K562 (cell line): ENCODE data around the gene SGMS1. TPM values are rescaled to one million over a fixed set of nuclear protein-coding genes. Genes with fewer than 3 reads are reported as not detected.

ENCODE experiments used
- ATF1 ChIP-seq, 2 experiments: fragments of 450-650 bp in 1 of 2; IDR thresholded peaks; 2 replicates each; pipeline ENCODE4 v1.6.1; 2016; ENCODE audit warnings: missing compliant biosample characterization in 1 of 2, missing genetic modification characterization in 1 of 2
- BCL6 ChIP-seq: fragments of 250-450 bp; sonication (Bioruptor Pico); IDR thresholded peaks from 2 replicates; pipeline ENCODE4 v1.4.0; 2020
- BCOR ChIP-seq: fragments of 450-650 bp; IDR thresholded peaks from 2 replicates; pipeline ENCODE4 v1.6.1; 2016
- CBX2 ChIP-seq: fragments of 200-600 bp; sonication (generic); IDR thresholded peaks from one replicate; pipeline ENCODE4 v1.6.1; 2012; ENCODE audit warnings: mild to moderate bottlenecking, low read length, inconsistent platforms; ENCODE audit not compliant: insufficient read depth, poor library complexity, severe bottlenecking
- COPS2 ChIP-seq: fragments of 450-650 bp; conservative IDR thresholded peaks from 2 replicates; pipeline ENCODE4 v1.6.1; 2016; ENCODE audit warnings: mild to moderate bottlenecking, moderate library complexity
- CREBBP ChIP-seq: IDR thresholded peaks from one replicate; pipeline ENCODE4 v1.6.1; 2012; ENCODE audit warnings: low read depth, mild to moderate bottlenecking, control low read depth, inconsistent platforms, low read length
- CTBP1 ChIP-seq: fragments of 450-650 bp; IDR thresholded peaks from 2 replicates; pipeline ENCODE4 v1.6.1; 2016; ENCODE audit warnings: borderline replicate concordance
- ESRRA ChIP-seq: fragments of 450-650 bp; IDR thresholded peaks from 2 replicates; pipeline ENCODE4 v1.6.1; 2014; ENCODE audit warnings: low read depth, mild to moderate bottlenecking, moderate library complexity, borderline replicate concordance
- GTF2A2 ChIP-seq: IDR thresholded peaks from 2 replicates; pipeline ENCODE4 v1.6.1; 2016; ENCODE audit warnings: mild to moderate bottlenecking, missing genetic modification characterization, missing compliant biosample characterization
- HDAC1 ChIP-seq, 2 experiments: fragments of 450-650 bp; IDR thresholded peaks; 2 replicates each; pipeline ENCODE4 v1.6.1; 2016 to 2017; ENCODE audit warnings: inconsistent platforms in 1 of 2, mild to moderate bottlenecking in 1 of 2, moderate library complexity in 1 of 2
- HDAC2 ChIP-seq: fragments of 450-650 bp; IDR thresholded peaks from 2 replicates; pipeline ENCODE4 v1.6.1; 2016; ENCODE audit warnings: mild to moderate bottlenecking
- ILF3 ChIP-seq: fragments of 450-650 bp; IDR thresholded peaks from 2 replicates; pipeline ENCODE4 v1.6.1; 2018; ENCODE audit warnings: antibody characterized with exemption, mild to moderate bottlenecking, moderate library complexity, borderline replicate concordance
- KDM5B ChIP-seq: fragments of 200-600 bp; sonication (generic); IDR thresholded peaks from 2 replicates; pipeline ENCODE4 v1.6.1; 2012; ENCODE audit warnings: low read depth, mild to moderate bottlenecking, moderate library complexity, low read length, control low read depth, inconsistent platforms; ENCODE audit not compliant: insufficient replicate concordance
- MCM2 ChIP-seq: fragments of 450-650 bp; IDR thresholded peaks from 2 replicates; pipeline ENCODE4 v1.6.1; 2017; ENCODE audit warnings: low read depth, mild to moderate bottlenecking
- NONO ChIP-seq, 2 experiments: fragments of 200-400 bp in 1 of 2; fragments of 450-650 bp in 1 of 2; formaldehyde crosslinking in 1 of 2; IDR thresholded peaks; 2 replicates each; pipeline ENCODE4 v1.6.1; 2017; ENCODE audit warnings: low read depth in 2 of 2, mild to moderate bottlenecking in 2 of 2, moderate library complexity in 2 of 2, low read length in 1 of 2
- NR2C1 ChIP-seq, 2 experiments: fragments of 450-650 bp; IDR thresholded peaks; 2 replicates each; pipeline ENCODE4 v1.6.1; 2017; ENCODE audit warnings: mild to moderate bottlenecking in 2 of 2, antibody characterized with exemption in 1 of 2, inconsistent platforms in 1 of 2, missing compliant biosample characterization in 1 of 2, missing genetic modification characterization in 1 of 2
- POLR2G ChIP-seq: fragments of 200-400 bp; formaldehyde crosslinking; IDR thresholded peaks from 2 replicates; pipeline ENCODE4 v1.6.1; 2017; ENCODE audit warnings: low read depth, mild to moderate bottlenecking, antibody characterized with exemption, low read length, moderate library complexity
- ZC3H4 ChIP-seq: sonication (generic); formaldehyde crosslinking; IDR thresholded peaks from 2 replicates; pipeline ENCODE4 v1.9.0; 2021; ENCODE audit warnings: missing genetic modification reagents, borderline replicate concordance
- ZNF239 ChIP-seq: fragments of 250-450 bp; sonication (Bioruptor Pico); IDR thresholded peaks from 2 replicates; pipeline ENCODE4 v1.4.0; 2020; ENCODE audit warnings: mild to moderate bottlenecking
- ZNF77 ChIP-seq: fragments of 250-450 bp; sonication (Bioruptor Pico); IDR thresholded peaks from 2 replicates; pipeline ENCODE4 v1.5.0; 2020
- polyA plus RNA-seq, 8 experiments: library from polyadenylated mRNA; depleted of rRNA in 4 of 8; stranded (reverse) in 5 of 8; unstranded in 3 of 8; fragments of >200 nt; fragmentation: Nextera tagmentation in 2 of 8; fragmentation: Illumina TruSeq in 1 of 8; extraction: Ambion mirVana in 2 of 8; extraction: Trizol in 1 of 8; gene quantifications; 2 replicates each; pipeline versions ENCODE4 v1.2.1 to v1.2.3, GENCODE V29; 2011 to 2014; ENCODE audit warnings: inconsistent platforms in 1 of 8, missing spikeins in 1 of 8
- total RNA-seq, 7 experiments: library from RNA; depleted of rRNA in 6 of 7; stranded (reverse); fragments of >200 nt in 6 of 7; fragmentation: Illumina TruSeq in 2 of 7; extraction: Trizol in 2 of 7; gene quantifications; 2 replicates each; pipeline versions ENCODE4 v1.2.1 to v1.2.3, GENCODE V29; 2011 to 2021; ENCODE audit warnings: low replicate concordance in 1 of 7
- TF ChIP-seq, protein P1 (sequence below): fragments of 250-450 bp; sonication (Bioruptor Pico); IDR thresholded peaks from 2 replicates; pipeline ENCODE4 v1.9.0; 2021; ENCODE audit warnings: mild to moderate bottlenecking, inconsistent platforms
- TF ChIP-seq, protein P2 (sequence below): fragments of 450-650 bp; formaldehyde crosslinking; IDR thresholded peaks from 2 replicates; pipeline ENCODE4 v1.4.0; 2022; ENCODE audit warnings: missing genetic modification characterization
- TF ChIP-seq, protein P3 (sequence below): sonication (generic); formaldehyde crosslinking; IDR thresholded peaks from 2 replicates; pipeline ENCODE4 v1.8.0; 2022; ENCODE audit warnings: mild to moderate bottlenecking, missing genetic modification reagents

The SGMS1 gene
- total and polyA plus RNA-seq, 9 of the 15 experiments (the other 6 are each of a cell fraction or from before 2014, with no cell fraction given), result 22.6 to 232 (median 82.2) TPM

DNA sequence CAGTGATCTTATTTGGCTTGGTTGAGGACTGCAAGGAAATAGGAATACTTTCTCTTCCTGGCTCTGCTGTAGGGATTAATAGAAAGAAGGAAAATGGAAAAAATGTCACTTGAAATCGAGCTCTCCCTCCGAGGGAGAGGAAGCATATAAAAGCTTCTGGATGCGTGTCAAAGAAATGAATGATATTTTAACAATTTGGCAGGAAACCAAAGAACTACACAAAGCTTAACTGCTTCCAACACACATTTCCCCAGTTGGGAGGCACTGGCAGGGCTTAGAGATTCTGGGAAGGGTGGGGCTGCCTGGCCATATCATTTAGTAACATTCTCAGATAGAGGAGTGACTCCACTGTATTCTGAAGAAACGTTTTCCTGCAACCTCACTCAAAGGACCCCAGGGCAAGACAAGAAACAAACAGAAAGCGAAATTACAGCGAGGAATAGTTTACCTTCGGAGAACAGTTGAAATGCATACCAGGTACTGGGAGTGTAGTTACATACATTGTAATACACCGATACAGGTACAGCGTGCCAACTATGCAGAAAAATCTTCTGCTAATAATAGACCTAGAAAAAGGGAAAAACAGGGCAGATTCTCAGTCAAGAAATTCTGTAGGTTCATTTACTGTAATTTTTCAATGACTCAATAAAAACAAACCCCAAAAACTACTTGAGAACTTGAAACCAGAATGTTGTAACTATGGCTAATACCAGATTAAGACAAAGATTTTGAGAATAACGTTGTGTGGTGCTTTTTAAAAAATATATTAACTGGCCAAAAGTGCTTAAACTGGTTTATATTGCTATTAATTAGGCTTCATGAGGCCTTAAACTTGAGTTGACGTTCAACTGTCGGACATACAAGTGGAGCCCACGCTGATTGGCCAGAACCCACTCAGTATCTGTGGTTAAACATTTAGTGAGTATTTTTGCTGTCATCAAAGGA lies 296.7 kb downstream of the SGMS1 start (continued):
- no peak for TF ChIP-seq ATF1 (CRISPR knock-in tag; IDR thresholded peaks at IDR 0.05)
- peak; percentile 65 for TF ChIP-seq ATF1 (tag; IDR thresholded peaks at IDR 0.05)
- TF ChIP-seq MCM2, result no peak
- TF ChIP-seq ZNF239 (CRISPR knock-in tag), result no peak
- no peak for TF ChIP-seq HDAC2
- TF ChIP-seq CBX2, result no peak
- no peak for TF ChIP-seq CTBP1
- no peak for TF ChIP-seq ZNF77 (CRISPR knock-in tag)
- 0 out of 2 replicates have a peak, but pooled peaks have one; percentile 39 for TF ChIP-seq GTF2A2 (tag)
- no peak for TF ChIP-seq ILF3
- no peak for TF ChIP-seq BCOR
- no peak for TF ChIP-seq BCL6 (CRISPR knock-in tag)
- TF ChIP-seq KDM5B, result peak; percentile 58
- no peak for TF ChIP-seq CREBBP
- TF ChIP-seq, protein P1, sequence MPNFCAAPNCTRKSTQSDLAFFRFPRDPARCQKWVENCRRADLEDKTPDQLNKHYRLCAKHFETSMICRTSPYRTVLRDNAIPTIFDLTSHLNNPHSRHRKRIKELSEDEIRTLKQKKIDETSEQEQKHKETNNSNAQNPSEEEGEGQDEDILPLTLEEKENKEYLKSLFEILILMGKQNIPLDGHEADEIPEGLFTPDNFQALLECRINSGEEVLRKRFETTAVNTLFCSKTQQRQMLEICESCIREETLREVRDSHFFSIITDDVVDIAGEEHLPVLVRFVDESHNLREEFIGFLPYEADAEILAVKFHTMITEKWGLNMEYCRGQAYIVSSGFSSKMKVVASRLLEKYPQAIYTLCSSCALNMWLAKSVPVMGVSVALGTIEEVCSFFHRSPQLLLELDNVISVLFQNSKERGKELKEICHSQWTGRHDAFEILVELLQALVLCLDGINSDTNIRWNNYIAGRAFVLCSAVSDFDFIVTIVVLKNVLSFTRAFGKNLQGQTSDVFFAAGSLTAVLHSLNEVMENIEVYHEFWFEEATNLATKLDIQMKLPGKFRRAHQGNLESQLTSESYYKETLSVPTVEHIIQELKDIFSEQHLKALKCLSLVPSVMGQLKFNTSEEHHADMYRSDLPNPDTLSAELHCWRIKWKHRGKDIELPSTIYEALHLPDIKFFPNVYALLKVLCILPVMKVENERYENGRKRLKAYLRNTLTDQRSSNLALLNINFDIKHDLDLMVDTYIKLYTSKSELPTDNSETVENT (CRISPR knock-in tag), result no peak
- TF ChIP-seq HDAC1 (IDR thresholded peaks at IDR 0.05), result no peak
- TF ChIP-seq NR2C1 (IDR thresholded peaks at IDR 0.05), result no peak
- TF ChIP-seq NR2C1 (tag; IDR thresholded peaks at IDR 0.05), result 0 out of 2 replicates have a peak, but pooled peaks have one; percentile 36
- TF ChIP-seq COPS2, result no peak
- peak in 1 of 2 experiments; percentile 26; a peak in 1 of 4 replicates for TF ChIP-seq NONO (IDR thresholded peaks at IDR 0.05; ENCODE audit: low read depth in 2 of 2, low read length in 1 of 2)
- no peak for TF ChIP-seq ZC3H4 (CRISPR knock-in tag)
- TF ChIP-seq ESRRA, result no peak
- TF ChIP-seq POLR2G, result 0 out of 2 replicates have a peak, but pooled peaks have one; percentile 39
- TF ChIP-seq, protein P2, sequence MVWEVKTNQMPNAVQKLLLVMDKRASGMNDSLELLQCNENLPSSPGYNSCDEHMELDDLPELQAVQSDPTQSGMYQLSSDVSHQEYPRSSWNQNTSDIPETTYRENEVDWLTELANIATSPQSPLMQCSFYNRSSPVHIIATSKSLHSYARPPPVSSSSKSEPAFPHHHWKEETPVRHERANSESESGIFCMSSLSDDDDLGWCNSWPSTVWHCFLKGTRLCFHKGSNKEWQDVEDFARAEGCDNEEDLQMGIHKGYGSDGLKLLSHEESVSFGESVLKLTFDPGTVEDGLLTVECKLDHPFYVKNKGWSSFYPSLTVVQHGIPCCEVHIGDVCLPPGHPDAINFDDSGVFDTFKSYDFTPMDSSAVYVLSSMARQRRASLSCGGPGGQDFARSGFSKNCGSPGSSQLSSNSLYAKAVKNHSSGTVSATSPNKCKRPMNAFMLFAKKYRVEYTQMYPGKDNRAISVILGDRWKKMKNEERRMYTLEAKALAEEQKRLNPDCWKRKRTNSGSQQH, result peak; percentile 5; the same call in 1 of the 2 replicates
- TF ChIP-seq, protein P3, sequence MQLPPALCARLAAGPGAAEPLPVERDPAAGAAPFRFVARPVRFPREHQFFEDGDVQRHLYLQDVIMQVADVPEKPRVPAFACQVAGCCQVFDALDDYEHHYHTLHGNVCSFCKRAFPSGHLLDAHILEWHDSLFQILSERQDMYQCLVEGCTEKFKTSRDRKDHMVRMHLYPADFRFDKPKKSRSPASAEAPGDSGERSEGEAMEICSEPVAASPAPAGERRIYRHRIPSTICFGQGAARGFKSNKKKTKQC (CRISPR knock-in tag), result no peak
